ENCODE measurements around the gene LYG2. TPM values are rescaled to one million over a fixed set of nuclear protein-coding genes. Genes with fewer than 3 reads are reported as not detected.
"Not testable (repeated sequence)": the region's sequence is repeated elsewhere in the genome, so short reads cannot be mapped to it uniquely, and the experiment has no call there.

The LYG2 gene
- total RNA-seq, 6 donors from 2014 or later: not detected

GRCh38 chr2:99201959-99202678 lies 53.3 kb downstream of the LYG2 start:
- WGBS, 2 donors: 92 to 95% methylated on average over 4 of the region's 4 CpGs
- H3K27me3 ChIP-seq: no peaks in the 10 kb centered on the region
- TF ChIP-seq POLR2AphosphoS5 (IDR thresholded peaks at IDR 0.05): no peak
- TF ChIP-seq EP300 (IDR thresholded peaks at IDR 0.05): no peak
- TF ChIP-seq POLR2A (IDR thresholded peaks at IDR 0.05): no peak
- TF ChIP-seq, protein P1, sequence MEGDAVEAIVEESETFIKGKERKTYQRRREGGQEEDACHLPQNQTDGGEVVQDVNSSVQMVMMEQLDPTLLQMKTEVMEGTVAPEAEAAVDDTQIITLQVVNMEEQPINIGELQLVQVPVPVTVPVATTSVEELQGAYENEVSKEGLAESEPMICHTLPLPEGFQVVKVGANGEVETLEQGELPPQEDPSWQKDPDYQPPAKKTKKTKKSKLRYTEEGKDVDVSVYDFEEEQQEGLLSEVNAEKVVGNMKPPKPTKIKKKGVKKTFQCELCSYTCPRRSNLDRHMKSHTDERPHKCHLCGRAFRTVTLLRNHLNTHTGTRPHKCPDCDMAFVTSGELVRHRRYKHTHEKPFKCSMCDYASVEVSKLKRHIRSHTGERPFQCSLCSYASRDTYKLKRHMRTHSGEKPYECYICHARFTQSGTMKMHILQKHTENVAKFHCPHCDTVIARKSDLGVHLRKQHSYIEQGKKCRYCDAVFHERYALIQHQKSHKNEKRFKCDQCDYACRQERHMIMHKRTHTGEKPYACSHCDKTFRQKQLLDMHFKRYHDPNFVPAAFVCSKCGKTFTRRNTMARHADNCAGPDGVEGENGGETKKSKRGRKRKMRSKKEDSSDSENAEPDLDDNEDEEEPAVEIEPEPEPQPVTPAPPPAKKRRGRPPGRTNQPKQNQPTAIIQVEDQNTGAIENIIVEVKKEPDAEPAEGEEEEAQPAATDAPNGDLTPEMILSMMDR (IDR thresholded peaks at IDR 0.05): no peak
- DNase-seq: no peak
- H3K9me3 ChIP-seq: peaks cover 0 to 4% (median 0%) of the 10 kb centered on the region in 4 donors
- H3K36me3 ChIP-seq: peaks cover 0 to 17% (median 5%) of the 10 kb centered on the region in 4 donors
- no peak overlapping the region for H3K27ac ChIP-seq
- peaks cover 0 to 5% (median 2%) of the 10 kb centered on the region in 4 donors for H3K4me1 ChIP-seq
- H3K4me3 ChIP-seq: no peak overlapping the region
- ATAC-seq (ENCODE audit: low FRiP score in 2 of 2): no peak

DNA sequence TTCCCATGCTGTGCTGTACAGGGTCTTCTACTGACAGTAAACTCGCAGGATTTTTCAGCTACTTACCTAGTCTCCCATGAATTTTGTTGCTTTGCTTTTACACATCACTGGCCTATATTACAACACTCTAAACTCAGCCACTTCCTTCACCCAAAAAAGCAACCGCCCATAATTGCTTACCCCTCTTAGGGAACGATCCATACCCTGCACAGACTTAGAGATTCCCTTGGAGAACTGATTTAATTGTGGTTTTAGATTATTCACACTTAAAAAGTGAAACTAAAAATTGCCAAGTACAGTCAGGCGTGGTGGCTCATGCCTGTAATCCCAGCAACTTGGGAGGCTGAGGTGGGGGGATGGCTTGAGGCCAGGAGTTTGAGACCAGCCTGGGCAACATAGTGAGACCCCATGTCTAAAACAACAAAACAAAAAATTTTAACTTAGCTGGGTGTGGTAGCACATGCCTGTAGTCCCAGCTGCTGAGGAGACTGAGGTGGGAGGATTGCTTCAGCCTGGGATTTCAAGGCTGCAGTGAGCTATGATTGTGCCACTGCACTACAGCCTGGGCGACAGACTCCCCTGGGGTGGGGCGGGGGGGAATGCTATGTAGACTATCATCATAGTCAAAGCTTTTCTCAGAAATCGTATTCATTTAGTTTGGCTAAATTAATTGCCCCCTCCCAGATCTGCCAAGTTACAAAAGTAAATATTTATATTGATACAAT lies 55.2 kb downstream of the LYG2 start:
- ATAC-seq (ENCODE audit: low FRiP score in 2 of 2) (no peak), DNase-seq (no peak)
- no peak overlapping the region for H3K27ac ChIP-seq
- no peak overlapping the region for H3K4me3 ChIP-seq
- H3K27me3 ChIP-seq: no peaks in the 10 kb centered on the region
- peaks cover 0 to under 1% (median 0%) of the 10 kb centered on the region in 4 donors for H3K9me3 ChIP-seq
- no peak for TF ChIP-seq EP300 (IDR thresholded peaks at IDR 0.05)
- no peak for TF ChIP-seq POLR2A (IDR thresholded peaks at IDR 0.05)
- TF ChIP-seq, protein P1 (IDR thresholded peaks at IDR 0.05): no peak
- TF ChIP-seq POLR2AphosphoS5 (IDR thresholded peaks at IDR 0.05): no peak
- 76 to 83% methylated on average over 7 of the region's 7 CpGs for WGBS, 2 donors
- peaks cover 12 to 36% (median 23%) of the 10 kb centered on the region in 4 donors for H3K36me3 ChIP-seq
- H3K4me1 ChIP-seq: peaks cover 0 to 5% (median 2%) of the 10 kb centered on the region in 4 donors

- WGBS, 2 donors: 68 to 82% methylated on average over 6 of the region's 6 CpGs
These were observed 57.2 kb downstream of the LYG2 start for GRCh38 chr2:99198103-99198841.

DNA sequence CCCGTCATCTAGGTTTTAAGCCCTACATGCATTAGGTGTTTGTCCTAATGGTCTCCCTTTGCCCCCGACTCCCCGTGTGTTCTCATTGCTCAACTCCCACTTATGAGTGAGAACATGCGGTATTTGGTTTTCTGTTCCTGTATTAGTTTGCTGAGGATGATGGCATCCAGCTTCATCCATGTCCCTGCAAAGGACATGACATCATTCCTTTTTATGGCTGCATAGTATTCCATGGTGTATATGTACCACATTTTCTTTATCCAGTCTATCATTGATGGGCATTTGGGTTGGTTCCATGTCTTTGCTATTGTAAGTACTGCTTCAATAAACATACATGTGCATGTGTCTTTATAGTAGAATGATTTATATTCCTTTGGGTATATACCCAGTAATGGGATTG lies 63.1 kb downstream of the LYG2 start:
- H3K4me3 ChIP-seq; H3K27ac ChIP-seq; H3K27me3 ChIP-seq; ATAC-seq (ENCODE audit: low FRiP score in 2 of 2); DNase-seq; H3K4me1 ChIP-seq; H3K9me3 ChIP-seq: not testable (repeated sequence)
- H3K36me3 ChIP-seq: peaks cover 17 to 80% (median 48%) of the 10 kb centered on the region in 4 donors
- 98% methylated on average over 4 of the region's 4 CpGs for WGBS, 2 donors

More at GRCh38 chr2:99198103-99198841, 57.2 kb downstream of the LYG2 start:
- TF ChIP-seq POLR2A (IDR thresholded peaks at IDR 0.05): no peak
- TF ChIP-seq, protein P1 (IDR thresholded peaks at IDR 0.05): no peak
- TF ChIP-seq POLR2AphosphoS5 (IDR thresholded peaks at IDR 0.05): no peak
- TF ChIP-seq EP300 (IDR thresholded peaks at IDR 0.05): no peak
- H3K27me3 ChIP-seq: no peaks in the 10 kb centered on the region
- peaks cover 0 to 5% (median 2%) of the 10 kb centered on the region in 4 donors for H3K4me1 ChIP-seq
- peaks cover 17 to 54% (median 26%) of the 10 kb centered on the region in 4 donors for H3K36me3 ChIP-seq
- DNase-seq: peak in 1 of 2 donors; percentile 55
- no peak overlapping the region for H3K4me3 ChIP-seq
- no peak for ATAC-seq (ENCODE audit: low FRiP score in 2 of 2)
- H3K27ac ChIP-seq: peak overlapping the region in 1 of 4 donors; percentile 10
- no peaks in the 10 kb centered on the region for H3K9me3 ChIP-seq

Small RNA genes lying within 50 kb of the gene (small RNA-seq; reads per million reads assigned to genes)
- gene AC092587.1: 0 reads per million in 4 donors

Other genes starting within 250 kb of the LYG2 start
- 1 to 10 TPM in 4 of 6 donors, under 1 TPM in 1, not detected in 1; 0.33 to 3.0 (median 1.5) TPM for gene C2orf15, start 114.0 kb downstream of the LYG2 start, total RNA-seq
- 10 to 100 TPM in 2 of 6 donors, 1 to 10 TPM in 4; 3.9 to 33.8 (median 9.4) TPM for gene TSGA10, start 100.7 kb downstream of the LYG2 start, total RNA-seq
- gene LIPT1, start 100.7 kb downstream of the LYG2 start, total RNA-seq: 1 to 10 TPM; 3.6 to 8.4 (median 6.1) TPM
- 10 to 100 TPM; 17.3 to 41.9 (median 23.3) TPM for gene MITD1, start 74.6 kb downstream of the LYG2 start, total RNA-seq
- gene MRPL30, start 74.5 kb downstream of the LYG2 start, total RNA-seq: 10 to 100 TPM in 5 of 6 donors, 1 to 10 TPM in 1; 9.4 to 44.5 (median 17.0) TPM
- gene LYG1, start 45.5 kb upstream of the LYG2 start, total RNA-seq: 1 to 10 TPM in 2 of 6 donors, under 1 TPM in 2, not detected in 2; 0.49 to 2.1 (median 1.1) TPM
- 10 to 100 TPM; 20.2 to 61.0 (median 26.9) TPM for gene TXNDC9, start 80.7 kb upstream of the LYG2 start, total RNA-seq
- 10 to 100 TPM; 19.9 to 39.0 (median 28.7) TPM for gene EIF5B, start 81.7 kb upstream of the LYG2 start, total RNA-seq
- gene REV1, start 234.4 kb upstream of the LYG2 start, total RNA-seq: 100 to 1,000 TPM in 2 of 6 donors, 10 to 100 TPM in 4; 34.6 to 135 (median 61.8) TPM

Data from upper lobe of left lung (tissue), 6 donors.